Measurements from ENCODE around the gene LRRC8D.

GRCh38 chr1:89900323-89900722 lies 79.5 kb downstream of the LRRC8D start:
- TF ChIP-seq CTCF (IDR thresholded peaks at IDR 0.05) (no peak), POLR2A (IDR thresholded peaks at IDR 0.05) (no peak)
